NCI-H524 (cell line): ENCODE data around the gene OPRM1.

Experiments used
- DNase-seq, 2 experiments: peaks; one replicate each; lab custom pipeline; 2025; lab: John Stamatoyannopoulos, UW

The OPRM1 gene

GRCh38 chr6:154080461-154081189 lies 41.6 kb downstream of the OPRM1 start:
- no peak for DNase-seq

- no peak for DNase-seq
These were observed 47.5 kb downstream of the OPRM1 start for GRCh38 chr6:154086510-154086909.

DNA sequence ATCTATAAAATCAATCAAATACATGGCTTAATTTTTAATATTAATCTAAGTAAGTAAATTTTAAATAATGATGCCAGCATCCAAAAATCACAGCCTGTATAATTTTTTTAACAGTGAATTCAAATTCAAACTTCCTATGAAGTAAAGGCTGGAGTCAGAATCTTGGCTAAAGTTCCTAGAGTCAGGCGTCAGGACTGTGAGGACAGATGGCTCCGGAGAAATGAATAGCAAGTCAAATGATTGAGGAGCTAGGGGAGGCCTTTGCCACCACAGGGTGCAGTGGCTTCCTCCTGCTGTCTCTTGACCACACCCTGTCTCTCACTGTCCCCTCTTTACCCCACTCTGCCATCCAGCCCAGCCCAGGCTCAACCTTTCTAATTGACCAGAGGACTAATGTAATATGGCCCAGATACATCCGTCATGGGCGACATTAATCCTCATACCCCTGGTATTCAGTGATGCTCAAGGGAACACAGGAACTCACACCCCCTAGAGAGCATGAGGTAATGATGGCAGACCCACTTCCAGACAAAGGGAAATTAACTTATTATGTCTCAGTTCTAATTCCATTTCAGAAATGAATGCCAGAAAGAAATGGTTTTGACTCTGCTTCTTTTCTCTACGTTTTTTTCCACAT lies 53.4 kb downstream of the OPRM1 start:
- DNase-seq: no peak

- no peak for DNase-seq
These were observed 54.4 kb downstream of the OPRM1 start for GRCh38 chr6:154093231-154094044.

- DNase-seq: no peak
These were observed 56.5 kb downstream of the OPRM1 start for GRCh38 chr6:154095571-154095970.

DNA sequence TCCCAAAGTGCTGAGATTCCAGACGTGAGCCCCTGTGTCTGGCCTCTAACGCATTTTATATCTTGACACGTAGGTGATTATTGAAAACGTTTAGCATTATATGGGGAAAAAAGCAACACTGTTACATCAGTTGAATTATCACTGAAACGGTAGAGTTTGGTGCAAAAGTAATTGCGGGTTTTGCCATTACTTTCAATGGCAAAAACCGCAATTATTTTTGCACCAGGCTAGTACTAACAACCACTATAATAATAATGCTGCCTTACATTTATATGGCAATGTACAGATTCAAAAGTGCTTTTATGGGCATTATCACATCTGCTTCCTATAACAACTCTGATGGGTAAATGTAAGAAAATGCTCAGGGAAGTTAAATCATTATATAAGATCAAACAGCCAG lies 57.3 kb downstream of the OPRM1 start:
- DNase-seq: no peak

DNA sequence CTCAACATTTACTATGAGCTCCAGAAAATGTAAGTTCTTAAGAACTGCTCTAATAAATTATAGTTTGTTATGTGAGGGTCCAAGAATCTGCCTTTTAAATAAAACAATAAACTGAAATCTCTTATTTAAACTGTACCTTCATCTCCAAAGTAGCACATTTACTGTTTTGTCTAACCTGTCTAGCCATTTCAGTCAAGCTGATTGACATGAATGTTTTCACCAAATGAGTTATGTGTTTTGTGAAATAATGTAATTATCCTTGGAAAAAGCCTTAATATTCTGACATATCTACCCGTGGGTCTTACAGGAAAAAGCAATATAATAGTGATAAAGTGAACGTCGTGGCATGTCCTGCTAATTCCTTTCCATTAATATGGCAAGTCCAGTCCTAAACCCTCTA lies 57.8 kb downstream of the OPRM1 start:
- DNase-seq: no peak

GRCh38 chr6:154099211-154099610 lies 60.2 kb downstream of the OPRM1 start:
- no peak for DNase-seq

- no peak for DNase-seq
These were observed 67.2 kb downstream of the OPRM1 start for GRCh38 chr6:154106251-154106650.

DNA sequence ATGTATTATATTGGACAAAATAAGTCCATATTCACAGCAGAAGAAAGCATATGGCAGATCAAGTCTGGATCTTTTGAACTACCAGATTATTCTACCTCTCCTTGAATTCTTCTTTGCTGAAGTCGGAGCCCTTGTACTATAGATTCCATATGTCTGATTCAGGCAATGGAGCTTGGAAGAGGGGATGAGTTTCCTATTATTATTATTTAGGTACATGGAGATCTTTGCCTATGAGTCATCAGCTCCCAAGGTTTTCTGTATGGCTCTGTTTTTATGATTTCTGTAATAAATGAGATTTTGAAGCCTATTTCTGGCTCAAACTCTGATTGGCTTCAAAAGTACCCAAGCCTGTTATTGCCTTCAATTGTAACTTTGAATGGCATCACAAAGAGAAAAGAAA lies 72.0 kb downstream of the OPRM1 start:
- no peak for DNase-seq

DNA sequence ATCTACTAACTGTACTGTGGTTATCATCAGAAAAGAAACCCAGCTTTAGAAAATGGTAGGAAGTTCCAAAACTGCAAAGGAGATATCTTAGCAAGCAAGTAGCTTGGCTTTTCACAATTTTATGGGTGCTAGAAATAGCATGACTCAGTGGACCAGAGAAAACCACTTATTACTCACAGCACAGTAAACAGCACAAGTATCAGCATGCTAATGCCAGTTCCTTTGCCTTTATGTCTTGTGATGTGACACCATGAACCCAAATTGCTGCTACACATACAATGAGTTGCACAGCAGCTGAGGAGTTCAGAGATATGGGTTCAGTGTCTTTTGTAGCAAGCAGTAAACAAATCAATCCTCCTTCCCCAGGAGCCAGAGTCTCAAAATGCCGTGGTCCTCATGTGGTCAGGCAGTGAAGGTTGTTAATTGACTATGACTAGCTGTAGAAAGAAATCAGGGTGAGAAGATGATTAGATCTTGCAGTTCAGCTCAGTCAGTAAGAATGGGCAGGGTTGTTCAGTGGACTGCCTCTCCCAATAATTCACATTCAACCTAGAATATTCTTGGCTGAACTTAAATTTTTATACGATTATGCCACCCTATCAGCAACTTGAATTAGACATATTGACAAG lies 73.3 kb downstream of the OPRM1 start:
- no peak for DNase-seq

DNA sequence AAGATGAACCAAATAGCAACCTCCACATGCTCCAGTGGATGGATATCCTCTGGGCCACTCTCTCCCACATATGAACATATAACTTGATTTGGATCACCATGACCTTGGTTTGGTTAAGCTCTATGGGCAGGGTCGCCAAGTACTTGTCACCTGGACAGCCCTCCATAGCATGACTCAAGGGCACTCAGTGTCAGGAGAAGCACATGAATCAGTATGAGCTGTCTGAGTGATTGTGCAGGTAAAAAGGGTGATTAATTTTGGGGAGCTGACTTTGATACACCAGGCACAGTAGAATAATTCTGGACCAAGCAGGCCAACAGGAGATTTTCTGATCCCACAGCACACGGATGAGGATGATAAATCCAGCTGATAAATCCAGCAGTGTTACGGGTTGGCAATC lies 74.4 kb downstream of the OPRM1 start:
- no peak for DNase-seq

GRCh38 chr6:154117485-154117884 lies 78.4 kb downstream of the OPRM1 start:
- DNase-seq: no peak

DNA sequence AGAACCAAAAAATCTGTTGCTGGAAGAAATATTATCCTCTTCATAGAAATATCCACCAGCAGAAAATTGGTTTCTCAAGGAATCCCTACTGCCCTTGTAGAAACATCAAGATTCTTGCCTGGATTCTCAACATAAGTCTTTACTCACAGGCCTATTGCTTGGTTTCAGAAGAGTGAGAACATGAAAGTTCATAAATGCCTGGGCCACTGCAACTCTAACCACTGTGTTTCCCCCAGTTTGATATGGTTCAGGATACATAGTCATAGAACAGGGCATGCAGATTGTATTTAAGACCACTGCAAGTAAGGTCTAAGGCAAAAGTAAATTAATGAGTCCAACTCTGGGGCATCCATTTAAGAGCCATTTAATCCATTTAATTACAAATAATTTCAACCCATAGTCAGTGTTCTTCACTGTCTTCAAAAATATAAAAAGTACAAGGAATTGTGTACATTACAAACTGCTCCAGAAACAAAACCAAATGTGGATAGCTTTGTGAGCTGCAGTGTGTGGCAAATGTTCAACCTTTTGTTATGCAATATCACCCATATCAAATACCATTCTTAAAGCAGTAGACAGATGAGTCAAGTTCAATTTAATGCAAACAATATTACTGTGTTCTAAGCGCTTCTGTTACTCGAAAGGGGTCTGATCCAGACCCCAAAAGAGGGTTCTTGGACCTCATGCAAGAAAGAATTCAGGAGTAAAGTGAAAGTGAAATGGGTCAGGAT lies 83.3 kb downstream of the OPRM1 start:
- no peak for DNase-seq

- no peak for DNase-seq
These were observed 84.3 kb downstream of the OPRM1 start for GRCh38 chr6:154123155-154123956.

DNA sequence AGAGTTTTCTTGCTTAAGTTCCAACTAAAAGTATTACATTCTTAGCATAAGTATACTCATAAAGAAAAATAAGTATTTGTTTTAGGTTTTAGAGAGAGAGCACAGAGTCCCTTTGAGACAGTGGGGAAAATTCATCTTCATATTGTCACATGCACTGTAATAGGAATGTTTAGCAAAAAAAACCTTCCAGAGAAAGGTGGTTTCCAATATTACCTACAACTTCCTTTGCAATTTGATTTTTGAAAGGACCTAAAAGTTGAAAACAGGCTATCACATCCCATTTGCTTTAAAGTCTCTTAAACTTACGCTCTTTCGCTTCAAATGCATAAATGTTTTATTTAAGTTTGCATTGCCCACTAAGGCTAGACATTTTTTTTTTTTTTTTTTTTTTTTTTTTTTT lies 86.4 kb downstream of the OPRM1 start:
- no peak for DNase-seq

- no peak for DNase-seq
These were observed 88.6 kb downstream of the OPRM1 start for GRCh38 chr6:154127657-154128056.

GRCh38 chr6:154134471-154135147 lies 95.6 kb downstream of the OPRM1 start:
- no peak for DNase-seq

DNA sequence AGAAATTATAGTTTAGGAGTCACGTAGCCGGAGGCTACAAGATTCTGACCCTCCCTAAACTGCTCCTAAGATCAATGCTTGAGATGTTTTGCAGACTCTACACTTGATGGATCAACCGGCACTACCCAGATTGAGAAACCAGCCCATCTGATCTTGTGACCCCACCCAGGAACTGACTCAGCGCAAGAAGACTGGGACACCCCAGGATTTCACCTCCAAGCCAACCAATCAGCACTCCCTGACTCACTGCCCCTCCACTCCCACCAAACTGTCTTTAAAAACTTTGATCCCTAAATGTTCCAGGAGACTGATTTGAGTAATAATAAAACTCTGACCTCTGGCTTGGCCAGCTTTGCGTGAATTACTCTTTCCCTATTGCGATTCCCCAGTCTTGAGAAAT lies 99.8 kb downstream of the OPRM1 start:
- DNase-seq: no peak

GRCh38 chr6:154139892-154140291 lies 100.9 kb downstream of the OPRM1 start:
- DNase-seq: no peak
